Mesothelial cell of epicardium (in vitro differentiated cells): Measurements from ENCODE around the gene DNAAF1. TPM values are rescaled to one million over a fixed set of nuclear protein-coding genes. Genes with fewer than 3 reads are reported as not detected.

ENCODE experiments used
- DNase-seq, 2 experiments: peaks; one replicate each; pipeline ENCODE4 v3.0.0; 2021; ENCODE audit warnings: low spot score in 2 of 2; ENCODE audit not compliant: unreplicated experiment in 2 of 2
- H3K27ac Mint-ChIP-seq: 2 replicates; pipeline ENCODE4 v1.8.0; 2021; ENCODE audit warnings: mixed read lengths
- H3K27me3 Mint-ChIP-seq: 2 replicates; pipeline ENCODE4 v1.8.0; 2021; ENCODE audit warnings: low read depth, mixed read lengths
- H3K36me3 Mint-ChIP-seq: 2 replicates; pipeline ENCODE4 v1.8.0; 2021; ENCODE audit warnings: mixed read lengths
- H3K4me1 Mint-ChIP-seq: 2 replicates; pipeline ENCODE4 v1.8.0; 2021; ENCODE audit warnings: mixed read lengths
- H3K4me3 Mint-ChIP-seq: 2 replicates; pipeline ENCODE4 v1.8.0; 2021; ENCODE audit warnings: mild to moderate bottlenecking, moderate library complexity, mixed read lengths
- H3K9me3 Mint-ChIP-seq: 2 replicates; pipeline ENCODE4 v1.8.0; 2021; ENCODE audit warnings: mixed read lengths
- total RNA-seq: library from RNA; stranded (reverse); gene quantifications from 3 replicates; pipeline ENCODE4 v1.2.1, GENCODE V29; 2021
- TF ChIP-seq, protein P1 (sequence below): fragments of 200-600 bp; sonication (generic); IDR thresholded peaks from one replicate; pipeline ENCODE4 v1.5.0; 2021; ENCODE audit warnings: antibody characterized with exemption; ENCODE audit not compliant: unreplicated experiment

Gene DNAAF1
- total RNA-seq, 1 donor from 2014 or later, result 0.47 TPM

DNA sequence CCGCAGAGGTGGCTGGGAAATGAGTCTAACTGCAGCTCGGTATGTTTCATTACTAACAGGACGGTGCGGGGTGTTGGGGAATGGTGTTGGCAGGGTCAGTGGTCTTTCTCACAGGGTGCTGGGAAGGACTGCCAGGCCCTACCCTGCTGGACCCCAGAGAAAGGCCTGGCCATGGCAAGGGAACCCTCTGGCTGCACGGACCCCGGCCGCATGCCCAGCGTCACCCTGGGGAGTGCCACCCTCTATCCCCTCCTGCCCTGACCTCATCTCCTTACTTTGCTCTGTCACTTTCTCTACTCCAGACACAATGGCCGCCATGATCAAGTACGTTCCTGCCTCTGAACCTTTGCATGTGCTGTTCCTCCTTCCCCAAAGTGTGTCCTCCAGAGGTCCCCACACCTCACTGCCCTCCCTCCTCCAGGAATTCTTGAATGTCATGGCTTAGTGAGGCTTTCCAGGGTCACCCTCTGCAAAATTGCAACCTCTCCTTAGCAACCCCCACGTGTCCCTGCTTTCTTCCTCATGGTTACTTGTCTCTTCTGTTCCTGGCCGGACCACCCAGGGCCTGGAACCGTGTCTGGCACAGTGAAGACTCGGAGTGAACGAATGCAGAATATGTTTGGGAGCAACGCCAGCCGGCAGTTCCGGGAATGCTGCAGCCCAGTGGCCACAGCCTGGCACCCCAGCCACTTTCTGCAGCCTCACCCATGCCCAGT, 61.0 kb downstream of the DNAAF1 start:
- H3K27me3 Mint-ChIP-seq, result no peaks in the 10 kb centered on the region
- no peaks in the 10 kb centered on the region for H3K4me1 Mint-ChIP-seq
- no peak overlapping the region for H3K4me3 Mint-ChIP-seq
- TF ChIP-seq, protein P1, sequence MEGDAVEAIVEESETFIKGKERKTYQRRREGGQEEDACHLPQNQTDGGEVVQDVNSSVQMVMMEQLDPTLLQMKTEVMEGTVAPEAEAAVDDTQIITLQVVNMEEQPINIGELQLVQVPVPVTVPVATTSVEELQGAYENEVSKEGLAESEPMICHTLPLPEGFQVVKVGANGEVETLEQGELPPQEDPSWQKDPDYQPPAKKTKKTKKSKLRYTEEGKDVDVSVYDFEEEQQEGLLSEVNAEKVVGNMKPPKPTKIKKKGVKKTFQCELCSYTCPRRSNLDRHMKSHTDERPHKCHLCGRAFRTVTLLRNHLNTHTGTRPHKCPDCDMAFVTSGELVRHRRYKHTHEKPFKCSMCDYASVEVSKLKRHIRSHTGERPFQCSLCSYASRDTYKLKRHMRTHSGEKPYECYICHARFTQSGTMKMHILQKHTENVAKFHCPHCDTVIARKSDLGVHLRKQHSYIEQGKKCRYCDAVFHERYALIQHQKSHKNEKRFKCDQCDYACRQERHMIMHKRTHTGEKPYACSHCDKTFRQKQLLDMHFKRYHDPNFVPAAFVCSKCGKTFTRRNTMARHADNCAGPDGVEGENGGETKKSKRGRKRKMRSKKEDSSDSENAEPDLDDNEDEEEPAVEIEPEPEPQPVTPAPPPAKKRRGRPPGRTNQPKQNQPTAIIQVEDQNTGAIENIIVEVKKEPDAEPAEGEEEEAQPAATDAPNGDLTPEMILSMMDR, result no peak
- no peak overlapping the region for H3K27ac Mint-ChIP-seq
- DNase-seq, result no peak
- no peaks in the 10 kb centered on the region for H3K36me3 Mint-ChIP-seq
- peaks cover 8% of the 10 kb centered on the region for H3K9me3 Mint-ChIP-seq

DNA sequence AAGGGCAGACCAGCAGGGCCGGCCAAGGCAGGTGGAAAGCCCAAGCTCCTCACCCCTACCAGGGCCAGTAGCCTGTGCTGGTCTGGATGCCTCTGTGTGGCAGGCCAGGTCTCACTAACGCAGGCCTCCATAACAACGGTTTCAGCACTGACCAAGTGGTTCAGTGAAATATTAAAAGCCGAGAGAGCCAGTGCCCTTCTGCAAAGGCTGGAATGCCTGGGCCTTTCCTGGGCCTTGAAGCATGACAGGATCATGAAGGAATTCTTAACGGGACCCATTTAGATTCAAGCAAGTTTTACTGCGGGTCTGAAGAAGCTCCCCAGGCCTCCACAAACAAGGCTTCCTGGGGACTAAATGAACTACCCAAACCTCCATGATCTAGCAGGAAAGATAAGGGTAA, 62.1 kb downstream of the DNAAF1 start:
- no peak overlapping the region for H3K27ac Mint-ChIP-seq

DNA sequence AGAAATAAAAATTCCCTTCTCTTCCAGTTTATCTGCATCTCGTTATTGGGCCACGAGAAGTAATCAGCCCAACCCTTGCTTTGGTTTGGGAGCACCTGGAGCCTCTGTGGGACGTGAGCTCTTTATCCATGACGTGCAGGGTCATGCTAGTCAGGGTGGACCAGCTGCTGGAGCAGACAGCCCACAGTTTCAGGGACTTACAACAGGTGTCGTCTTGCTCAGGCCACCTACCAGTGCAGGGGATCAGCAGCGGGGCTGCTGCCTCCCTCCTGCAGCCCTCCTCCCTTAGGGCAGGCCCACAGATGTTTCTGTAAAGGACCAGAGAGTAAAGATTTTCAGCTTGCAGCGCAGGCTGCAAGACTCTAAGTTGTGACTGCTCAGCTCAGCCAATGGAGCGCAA, 62.8 kb downstream of the DNAAF1 start:
- Mint-ChIP-seq H3K4me1 (peaks cover 2% of the 10 kb centered on the region), H3K27me3 (no peaks in the 10 kb centered on the region)

More for the DNA sequence above, 62.1 kb downstream of the DNAAF1 start:
- H3K4me3 Mint-ChIP-seq, result no peak overlapping the region
- no peaks in the 10 kb centered on the region for H3K4me1 Mint-ChIP-seq
- TF ChIP-seq, protein P1, result no peak
- no peaks in the 10 kb centered on the region for H3K36me3 Mint-ChIP-seq
- H3K27me3 Mint-ChIP-seq, result no peaks in the 10 kb centered on the region
- no peak for DNase-seq
- peaks cover 8% of the 10 kb centered on the region for H3K9me3 Mint-ChIP-seq

DNA sequence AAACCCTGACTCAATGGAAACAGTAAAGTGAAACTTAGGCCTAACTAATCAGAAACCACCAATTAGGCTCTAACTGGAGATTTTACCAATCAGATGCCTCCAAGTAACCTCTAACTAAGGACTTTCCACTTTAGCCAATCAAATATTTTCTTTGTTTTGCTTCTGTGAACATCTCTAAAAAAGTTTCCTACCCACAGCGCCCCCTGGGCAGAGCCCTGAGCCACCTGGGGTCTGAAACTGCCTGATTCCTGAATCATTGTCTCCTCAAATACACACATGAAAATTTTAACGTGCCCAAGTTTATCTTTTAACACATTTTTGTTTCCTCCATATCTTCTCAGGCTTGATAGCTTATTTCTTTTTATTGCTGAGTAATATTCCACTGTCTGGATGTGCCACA, 64.9 kb downstream of the DNAAF1 start:
- Mint-ChIP-seq H3K4me3 (no peak overlapping the region), H3K27ac (no peak overlapping the region), H3K9me3 (peaks cover 4% of the 10 kb centered on the region), H3K36me3 (no peaks in the 10 kb centered on the region), H3K27me3 (no peaks in the 10 kb centered on the region), H3K4me1 (peaks cover 2% of the 10 kb centered on the region)
- TF ChIP-seq, protein P1, result no peak
- no peak for DNase-seq

More for the DNA sequence above, 62.8 kb downstream of the DNAAF1 start:
- Mint-ChIP-seq H3K27ac (no peak overlapping the region), H3K4me3 (no peak overlapping the region), H3K36me3 (no peaks in the 10 kb centered on the region), H3K9me3 (peaks cover 4% of the 10 kb centered on the region)
- TF ChIP-seq, protein P1, result no peak
- no peak for DNase-seq

DNA sequence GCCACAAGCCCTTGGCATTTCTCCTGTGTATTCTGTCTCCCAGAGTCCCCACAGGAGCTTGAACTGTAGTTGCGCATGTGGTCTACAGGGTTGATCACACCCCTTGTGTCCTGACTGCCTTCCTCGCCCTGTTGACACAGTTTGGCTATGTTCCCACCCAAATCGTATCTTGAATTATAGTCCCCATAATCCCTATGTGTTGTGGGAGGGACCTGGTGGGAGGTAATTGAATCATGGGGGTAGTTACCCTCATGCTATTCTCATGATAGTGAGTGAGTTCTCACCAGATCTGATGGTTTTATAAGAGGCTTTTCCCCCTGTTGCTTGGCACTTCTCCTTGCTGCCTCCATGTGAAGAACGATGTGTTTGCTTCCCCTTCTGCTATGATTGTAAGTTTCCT, 67.0 kb downstream of the DNAAF1 start:
- peaks cover 4% of the 10 kb centered on the region for H3K9me3 Mint-ChIP-seq
- no peak overlapping the region for H3K27ac Mint-ChIP-seq
- H3K27me3 Mint-ChIP-seq, result no peaks in the 10 kb centered on the region
- DNase-seq, result no peak
- H3K36me3 Mint-ChIP-seq, result no peaks in the 10 kb centered on the region
- TF ChIP-seq, protein P1, result no peak
- no peak overlapping the region for H3K4me3 Mint-ChIP-seq
- H3K4me1 Mint-ChIP-seq, result peaks cover 2% of the 10 kb centered on the region
